GM18526 (cell line): ENCODE measurements around the gene PPFIA1.

ENCODE experiments used
- POLR2A ChIP-seq: IDR thresholded peaks from 3 replicates; pipeline ENCODE4 v1.6.1; 2011; ENCODE audit not compliant: insufficient read length; ENCODE audit errors: extremely low read depth

Gene PPFIA1

GRCh38 chr11:70378506-70379134 lies 108.1 kb downstream of the PPFIA1 start:
- TF ChIP-seq POLR2A = no peak

- no peak for TF ChIP-seq POLR2A
These were observed 110.9 kb downstream of the PPFIA1 start for GRCh38 chr11:70381350-70381749.

- TF ChIP-seq POLR2A = no peak
These were observed 111.7 kb downstream of the PPFIA1 start for GRCh38 chr11:70381872-70382861.

- TF ChIP-seq POLR2A = no peak
These were observed 113.4 kb downstream of the PPFIA1 start for GRCh38 chr11:70383664-70384565.

GRCh38 chr11:70384566-70385152 lies 114.2 kb downstream of the PPFIA1 start:
- TF ChIP-seq POLR2A = no peak

- no peak for TF ChIP-seq POLR2A
These were observed 117.1 kb downstream of the PPFIA1 start for GRCh38 chr11:70387564-70387963.

- TF ChIP-seq POLR2A = no peak
These were observed 118.7 kb downstream of the PPFIA1 start for GRCh38 chr11:70389201-70389600.

- no peak for TF ChIP-seq POLR2A
These were observed 123.9 kb downstream of the PPFIA1 start for GRCh38 chr11:70394211-70394950.

- no peak for TF ChIP-seq POLR2A
These were observed 127.0 kb downstream of the PPFIA1 start for GRCh38 chr11:70397336-70397982.

GRCh38 chr11:70397983-70398833 lies 127.7 kb downstream of the PPFIA1 start, which contains the start of gene CTTN:
Gene CTTN (plus strand): TSS chr11:70398529. CDS start chr11:70407298, 8,769 bp downstream.
- TF ChIP-seq POLR2A = peak; percentile 7

GRCh38 chr11:70398834-70399680 lies 128.6 kb downstream of the PPFIA1 start:
- no peak for TF ChIP-seq POLR2A

GRCh38 chr11:70399681-70400112 lies 129.2 kb downstream of the PPFIA1 start:
- TF ChIP-seq POLR2A = no peak
